Activated CD8-positive, alpha-beta memory T cell treated with anti-CD3 and anti-CD28 coated beads, Interleukin-2, amount 50 U/mL, for 4 hours (primary cell): ENCODE results near the gene TCF12.

Experiments
- DNase-seq: peaks from one replicate; pipeline ENCODE4 v3.0.0-alpha.2; 2020

Gene TCF12

GRCh38 chr15:56918046-56918938, at the start of gene TCF12:
TSS of gene TCF12 (plus strand) at chr15:56918644. CDS start at chr15:56919914, 1,270 bp downstream.
- peak; percentile 89 for DNase-seq

GRCh38 chr15:56869573-56869972, 48.9 kb upstream of the TCF12 start:
- DNase-seq, result no peak

GRCh38 chr15:56871185-56871584, 47.3 kb upstream of the TCF12 start:
- DNase-seq, result no peak

- DNase-seq, result no peak
Measured at GRCh38 chr15:56871867-56872266, 46.6 kb upstream of the TCF12 start.

GRCh38 chr15:56877255-56877970, 41.0 kb upstream of the TCF12 start:
- no peak for DNase-seq

- DNase-seq, result no peak
Measured at GRCh38 chr15:56879502-56879901, 38.9 kb upstream of the TCF12 start.

GRCh38 chr15:56883088-56883487, 35.4 kb upstream of the TCF12 start:
- DNase-seq, result no peak

GRCh38 chr15:56886363-56886931, 32.0 kb upstream of the TCF12 start:
- DNase-seq, result no peak

GRCh38 chr15:56886932-56887781, 31.3 kb upstream of the TCF12 start:
- DNase-seq, result peak; percentile 83

GRCh38 chr15:56887782-56888438, 30.5 kb upstream of the TCF12 start:
- DNase-seq, result no peak

- DNase-seq, result no peak
Measured at GRCh38 chr15:56890038-56890437, 28.4 kb upstream of the TCF12 start.

GRCh38 chr15:56891852-56892440, 26.5 kb upstream of the TCF12 start:
- no peak for DNase-seq

- DNase-seq, result no peak
Measured at GRCh38 chr15:56892659-56893363, 25.6 kb upstream of the TCF12 start.

- DNase-seq, result no peak
Measured at GRCh38 chr15:56893364-56893678, 25.1 kb upstream of the TCF12 start.

GRCh38 chr15:56894601-56895000, 23.8 kb upstream of the TCF12 start:
- no peak for DNase-seq

- no peak for DNase-seq
Measured at GRCh38 chr15:56901931-56902330, 16.5 kb upstream of the TCF12 start.

GRCh38 chr15:56906766-56907165, 11.7 kb upstream of the TCF12 start:
- no peak for DNase-seq

GRCh38 chr15:56910801-56911200, 7.6 kb upstream of the TCF12 start:
- DNase-seq, result no peak

GRCh38 chr15:56913241-56913640, 5.2 kb upstream of the TCF12 start:
- no peak for DNase-seq

- no peak for DNase-seq
Measured at GRCh38 chr15:56913670-56914069, 4.8 kb upstream of the TCF12 start.

GRCh38 chr15:56915888-56916287, 2.6 kb upstream of the TCF12 start:
- no peak for DNase-seq
